ENCODE results near the gene LGALS7.
"Not testable (repeated sequence)": the region's sequence is repeated elsewhere in the genome, so short reads cannot be mapped to it uniquely, and the experiment has no call there.

The LGALS7 gene

DNA sequence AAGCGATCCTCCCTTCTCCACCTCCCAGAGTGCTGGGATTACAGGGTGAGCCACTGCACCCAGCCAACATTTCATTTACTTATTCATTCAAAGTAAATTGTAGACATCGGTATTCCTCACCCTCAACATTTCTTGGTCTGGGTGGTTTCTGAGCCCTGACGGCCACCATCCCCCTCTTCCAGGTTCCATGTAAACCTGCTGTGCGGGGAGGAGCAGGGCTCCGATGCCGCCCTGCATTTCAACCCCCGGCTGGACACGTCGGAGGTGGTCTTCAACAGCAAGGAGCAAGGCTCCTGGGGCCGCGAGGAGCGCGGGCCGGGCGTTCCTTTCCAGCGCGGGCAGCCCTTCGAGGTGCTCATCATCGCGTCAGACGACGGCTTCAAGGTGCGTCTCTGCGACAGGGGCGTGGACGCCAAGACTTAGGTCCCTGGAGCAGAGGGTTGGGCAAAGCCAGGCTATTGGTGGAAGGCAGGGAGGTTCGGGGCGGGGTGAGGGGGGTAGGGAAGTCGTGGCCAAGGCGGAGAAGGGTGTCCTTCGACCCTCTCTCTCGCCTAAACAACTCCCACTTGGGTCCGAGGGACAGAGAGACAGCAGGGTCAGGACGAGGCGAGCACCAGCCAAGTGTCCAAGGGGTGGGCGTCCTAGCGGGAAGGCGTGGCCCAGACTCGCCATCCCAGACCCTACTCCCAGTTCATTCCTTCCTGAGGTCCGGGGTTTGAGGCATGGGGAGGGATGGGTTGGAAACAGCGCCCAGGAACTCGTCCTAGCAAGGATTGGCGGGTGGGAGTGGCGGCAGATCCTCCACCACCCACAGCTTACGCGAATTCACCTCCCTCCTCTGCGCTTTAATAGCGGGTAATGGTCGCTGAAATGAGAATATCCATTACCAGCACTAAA is 17.4 kb upstream of the LGALS7 start:
- H3K36me3 Mint-ChIP-seq; H3K27me3 Mint-ChIP-seq; H3K9me3 Mint-ChIP-seq (ENCODE audit: low read depth); H3K27ac Mint-ChIP-seq; H3K4me3 Mint-ChIP-seq; H3K4me1 Mint-ChIP-seq (ENCODE audit: low read depth): not testable (repeated sequence)

- H3K27ac Mint-ChIP-seq: no peak within 1 kb of the TSS
These were observed 15.3 kb upstream of the LGALS7 start, which contains the start of gene LGALS7B for GRCh38 chr19:38788478-38789243. LGALS7B (plus strand) TSS chr19:38789200; CDS start chr19:38789227, 27 bp downstream.

DNA sequence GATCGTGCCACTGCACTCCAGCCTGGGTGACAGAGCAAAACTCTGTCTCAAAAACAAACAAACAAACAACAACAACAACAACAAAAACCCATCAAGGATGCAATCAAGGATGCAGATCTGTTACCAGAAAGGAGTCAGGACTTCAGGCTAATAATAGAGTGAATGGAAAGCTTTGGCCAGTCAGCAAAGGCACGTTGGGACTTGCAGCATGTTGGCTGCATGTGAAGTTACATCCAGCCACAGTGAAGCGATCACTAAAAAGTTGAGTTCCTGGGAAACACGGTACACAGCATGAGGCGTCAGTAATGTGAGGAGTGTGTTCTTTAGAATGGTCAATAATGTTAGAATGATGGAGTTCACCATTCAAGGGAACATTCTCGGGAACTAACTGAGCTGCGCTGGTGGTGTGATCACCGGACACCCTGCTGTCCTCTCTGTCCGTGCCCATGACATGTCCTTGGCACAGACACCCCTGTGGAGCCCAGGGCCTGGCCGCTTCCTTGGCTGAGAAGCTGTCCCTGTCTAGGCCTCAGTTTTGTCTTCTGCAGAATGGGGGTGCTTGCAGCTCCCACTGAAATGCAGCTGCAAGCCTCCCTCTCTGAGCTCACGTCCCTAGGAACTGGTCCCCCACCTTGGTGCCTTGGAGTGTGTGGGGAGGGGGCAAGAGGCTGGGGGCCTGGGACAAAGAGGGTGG is 13.4 kb upstream of the LGALS7 start:
- H3K9me3 Mint-ChIP-seq (ENCODE audit: low read depth): no peaks in the 10 kb centered on the region
- H3K4me1 Mint-ChIP-seq (ENCODE audit: low read depth): no peaks in the 10 kb centered on the region
- no peak overlapping the region for H3K27ac Mint-ChIP-seq
- H3K27me3 Mint-ChIP-seq: no peaks in the 10 kb centered on the region
- no peaks in the 10 kb centered on the region for H3K36me3 Mint-ChIP-seq
- no peak overlapping the region for H3K4me3 Mint-ChIP-seq

More at GRCh38 chr19:38788478-38789243, 15.3 kb upstream of the LGALS7 start, which contains the start of gene LGALS7B:
- Mint-ChIP-seq H3K4me3 (no peak within 1 kb of the TSS), H3K27me3 (no peaks in the 10 kb centered on the region), H3K36me3 (no peaks in the 10 kb centered on the region), H3K9me3 (ENCODE audit: low read depth) (no peaks in the 10 kb centered on the region), H3K4me1 (ENCODE audit: low read depth) (peaks cover 3% of the 10 kb centered on the region)

DNA sequence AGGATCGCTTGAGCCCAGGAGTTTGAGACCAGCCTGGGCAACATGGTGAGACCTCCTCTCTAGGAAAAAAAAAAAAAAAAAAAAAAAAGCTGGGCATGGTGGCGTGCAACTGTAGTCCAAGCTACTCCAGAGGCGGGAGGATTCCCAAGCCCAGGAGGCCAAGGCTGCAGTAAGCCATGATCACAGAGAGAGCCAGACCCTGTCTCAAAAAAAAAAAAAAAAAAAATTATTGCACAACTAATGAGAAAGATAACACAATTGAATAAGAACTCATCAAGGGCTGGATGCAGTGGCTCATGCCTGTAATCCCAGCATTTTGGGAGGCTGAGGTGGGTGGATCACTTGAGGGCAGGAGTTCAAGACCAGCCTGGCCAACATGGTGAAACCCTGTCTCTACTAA is 12.7 kb upstream of the LGALS7 start:
- not testable (repeated sequence) for H3K36me3 Mint-ChIP-seq; H3K27ac Mint-ChIP-seq; H3K27me3 Mint-ChIP-seq; H3K9me3 Mint-ChIP-seq (ENCODE audit: low read depth); H3K4me1 Mint-ChIP-seq (ENCODE audit: low read depth); H3K4me3 Mint-ChIP-seq

DNA sequence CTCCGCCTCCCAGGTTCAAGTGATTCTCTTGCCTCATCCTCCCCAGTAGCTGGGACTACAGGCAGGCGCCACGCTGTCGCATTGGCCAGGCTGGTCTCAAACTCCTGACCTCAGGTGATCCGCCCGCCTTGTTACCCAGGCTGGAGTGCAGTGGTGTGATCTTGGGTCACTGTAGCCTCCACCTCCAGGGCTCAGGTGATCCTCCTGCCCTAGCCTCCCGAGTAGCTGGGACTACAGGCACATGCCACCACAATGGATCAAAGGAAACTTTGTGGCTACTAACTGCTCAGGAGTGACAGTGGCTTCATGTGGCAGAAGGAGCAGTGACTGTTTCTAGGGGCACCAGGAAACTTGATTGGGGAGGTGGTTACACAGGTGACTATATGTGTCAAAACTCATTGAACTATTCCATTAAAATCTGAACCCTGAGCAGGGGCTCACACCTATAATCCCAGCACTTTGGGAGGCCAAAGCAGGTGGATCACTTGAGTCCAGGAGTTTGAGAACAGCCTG is 11.9 kb upstream of the LGALS7 start:
- Mint-ChIP-seq H3K27ac (no peak overlapping the region), H3K27me3 (no peaks in the 10 kb centered on the region), H3K4me1 (ENCODE audit: low read depth) (no peaks in the 10 kb centered on the region), H3K36me3 (no peaks in the 10 kb centered on the region), H3K9me3 (ENCODE audit: low read depth) (no peaks in the 10 kb centered on the region), H3K4me3 (no peak overlapping the region)

- Mint-ChIP-seq H3K4me1 (ENCODE audit: low read depth) (no peaks in the 10 kb centered on the region), H3K27ac (no peak overlapping the region), H3K4me3 (no peak overlapping the region), H3K9me3 (ENCODE audit: low read depth) (no peaks in the 10 kb centered on the region), H3K27me3 (no peaks in the 10 kb centered on the region), H3K36me3 (no peaks in the 10 kb centered on the region)
These were observed 10.9 kb upstream of the LGALS7 start for GRCh38 chr19:38784224-38784623.

DNA sequence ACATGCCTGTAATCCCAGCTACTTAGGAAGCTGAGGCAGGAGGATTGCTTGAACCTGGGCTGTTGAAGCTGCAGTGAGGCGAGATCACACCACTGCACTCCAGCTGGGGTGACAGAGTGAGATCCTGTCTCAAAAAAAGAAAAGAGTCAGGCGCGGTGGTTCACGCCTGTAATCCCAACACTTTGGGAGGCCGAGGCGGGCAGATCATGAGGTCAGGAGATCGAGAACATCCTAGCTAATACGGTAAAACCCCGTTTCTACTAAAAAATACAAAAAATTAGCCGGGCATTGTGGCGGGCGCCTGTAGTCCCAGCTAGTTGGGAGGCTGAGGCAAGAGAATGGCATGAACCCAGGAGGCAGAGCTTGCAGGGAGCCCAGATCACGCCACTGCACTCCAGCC is 8.9 kb upstream of the LGALS7 start:
- not testable (repeated sequence) for H3K4me3 Mint-ChIP-seq; H3K36me3 Mint-ChIP-seq; H3K27me3 Mint-ChIP-seq; H3K27ac Mint-ChIP-seq; H3K9me3 Mint-ChIP-seq (ENCODE audit: low read depth); H3K4me1 Mint-ChIP-seq (ENCODE audit: low read depth)

- Mint-ChIP-seq H3K9me3 (ENCODE audit: low read depth) (no peaks in the 10 kb centered on the region), H3K27me3 (no peaks in the 10 kb centered on the region), H3K27ac (no peak overlapping the region), H3K4me3 (no peak overlapping the region), H3K36me3 (no peaks in the 10 kb centered on the region), H3K4me1 (ENCODE audit: low read depth) (no peaks in the 10 kb centered on the region)
These were observed 7.7 kb upstream of the LGALS7 start for GRCh38 chr19:38781058-38781457.

DNA sequence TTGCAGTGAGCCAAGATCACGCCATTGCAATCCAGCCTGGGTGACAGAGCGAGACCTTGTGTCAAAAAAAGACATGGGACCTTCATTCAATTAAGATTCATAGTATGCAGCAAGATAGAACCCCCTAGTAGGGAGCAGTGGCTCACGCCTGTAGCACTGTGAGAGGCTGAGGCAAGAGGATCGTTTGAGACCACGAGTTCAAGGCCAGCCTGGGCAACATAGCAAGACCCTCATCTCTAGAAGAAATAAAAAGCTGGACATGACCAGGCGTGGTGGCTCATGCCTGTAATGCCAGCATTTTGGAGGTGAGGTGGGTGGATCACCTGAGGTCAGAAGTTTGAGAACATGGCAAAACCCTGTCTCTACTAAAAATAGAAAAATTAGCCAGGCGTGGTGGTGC is 7.1 kb upstream of the LGALS7 start:
- Mint-ChIP-seq H3K9me3 (ENCODE audit: low read depth) (no peaks in the 10 kb centered on the region), H3K4me1 (ENCODE audit: low read depth) (no peaks in the 10 kb centered on the region), H3K27me3 (no peaks in the 10 kb centered on the region), H3K27ac (no peak overlapping the region), H3K4me3 (no peak overlapping the region), H3K36me3 (no peaks in the 10 kb centered on the region)

DNA sequence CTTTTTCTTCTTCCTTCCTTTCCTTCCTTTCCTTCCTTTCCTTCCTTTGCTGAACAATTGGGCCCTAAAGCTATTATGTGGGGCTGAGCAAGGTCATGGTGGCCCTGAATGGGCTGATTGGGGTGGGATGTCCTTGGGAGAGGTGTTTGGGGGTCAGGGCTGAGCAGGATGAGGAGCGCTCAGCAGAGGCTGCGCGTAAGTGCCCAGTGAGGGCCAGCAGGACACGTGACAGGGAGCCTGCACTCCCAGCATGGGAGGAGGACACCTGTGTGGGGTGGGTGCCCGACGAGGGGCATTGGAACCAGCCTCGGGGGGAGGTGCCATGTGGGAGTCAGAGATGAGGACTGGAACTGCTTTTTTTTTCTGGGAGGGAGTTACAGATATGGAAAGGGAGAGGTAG is 5.4 kb upstream of the LGALS7 start:
- H3K27ac Mint-ChIP-seq: no peak overlapping the region
- H3K27me3 Mint-ChIP-seq: no peaks in the 10 kb centered on the region
- H3K36me3 Mint-ChIP-seq: no peaks in the 10 kb centered on the region
- H3K9me3 Mint-ChIP-seq (ENCODE audit: low read depth): no peaks in the 10 kb centered on the region
- H3K4me3 Mint-ChIP-seq: no peak overlapping the region
- no peaks in the 10 kb centered on the region for H3K4me1 Mint-ChIP-seq (ENCODE audit: low read depth)

DNA sequence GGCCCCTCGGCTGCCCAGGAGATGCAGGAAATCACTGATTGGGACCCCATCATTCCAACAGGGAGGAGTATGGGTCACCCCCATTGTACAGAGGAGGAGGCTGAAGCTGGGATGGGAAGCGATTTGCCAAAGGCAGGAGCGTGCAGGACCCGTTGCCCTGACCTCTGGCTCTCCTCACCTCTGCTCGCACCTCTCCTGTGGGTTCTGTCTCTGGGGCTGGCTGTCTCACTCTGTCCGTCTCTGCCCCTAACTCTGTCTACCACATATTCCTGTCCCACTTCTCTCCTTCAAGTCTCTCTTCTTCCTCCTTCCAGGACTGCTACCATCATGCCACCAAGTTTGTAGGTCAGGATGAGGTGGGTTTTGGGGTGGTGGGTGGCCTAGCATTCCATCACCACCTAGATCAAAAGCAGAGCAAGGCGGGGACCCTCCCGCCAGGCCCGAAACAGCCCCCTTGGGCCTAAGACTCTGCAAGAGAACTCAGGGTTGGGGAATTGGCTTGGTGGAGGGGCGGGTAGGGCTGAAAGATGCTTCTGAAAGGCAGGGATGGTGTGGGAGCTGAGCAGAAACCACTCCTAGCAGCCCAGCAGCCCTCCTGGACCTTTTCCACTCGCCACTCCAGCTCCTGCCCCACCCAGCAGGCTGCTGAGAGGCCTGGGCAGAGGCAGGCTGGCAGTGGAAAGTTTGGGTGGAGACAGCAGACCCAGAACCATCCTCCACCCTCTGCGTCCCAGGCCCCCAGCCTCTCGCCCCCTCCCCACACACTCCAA is 1.0 kb upstream of the LGALS7 start:
- Mint-ChIP-seq H3K4me3 (no peak overlapping the region), H3K4me1 (ENCODE audit: low read depth) (peaks cover 1% of the 10 kb centered on the region), H3K9me3 (ENCODE audit: low read depth) (no peaks in the 10 kb centered on the region), H3K27me3 (no peaks in the 10 kb centered on the region), H3K36me3 (no peaks in the 10 kb centered on the region), H3K27ac (no peak overlapping the region)

- H3K27me3 Mint-ChIP-seq; H3K9me3 Mint-ChIP-seq (ENCODE audit: low read depth); H3K4me3 Mint-ChIP-seq; H3K27ac Mint-ChIP-seq; H3K4me1 Mint-ChIP-seq (ENCODE audit: low read depth); H3K36me3 Mint-ChIP-seq: not testable (repeated sequence)
These were observed 1.7 kb downstream of the LGALS7 start for GRCh38 chr19:38771569-38771968.

DNA sequence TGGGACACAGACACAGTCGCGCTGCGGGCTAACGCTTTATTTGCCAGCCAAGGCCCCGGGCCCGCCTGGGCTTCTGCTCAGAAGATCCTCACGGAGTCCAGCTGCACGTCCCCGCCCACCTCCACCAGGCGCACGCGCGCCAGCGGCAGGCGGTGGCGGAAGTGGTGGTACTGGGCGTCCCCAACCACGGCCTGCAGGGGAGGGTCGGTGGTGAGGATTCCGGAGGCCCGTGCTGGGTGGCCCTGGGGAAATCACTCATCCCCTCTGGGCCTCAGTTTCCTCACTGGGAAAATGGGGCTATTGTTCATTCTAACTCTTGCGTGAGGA is 2.4 kb downstream of the LGALS7 start:
- H3K27me3 Mint-ChIP-seq; H3K4me3 Mint-ChIP-seq; H3K9me3 Mint-ChIP-seq (ENCODE audit: low read depth); H3K36me3 Mint-ChIP-seq; H3K4me1 Mint-ChIP-seq (ENCODE audit: low read depth); H3K27ac Mint-ChIP-seq: not testable (repeated sequence)

GRCh38 chr19:38770228-38770948 is 2.9 kb downstream of the LGALS7 start:
- H3K27me3 Mint-ChIP-seq; H3K27ac Mint-ChIP-seq; H3K9me3 Mint-ChIP-seq (ENCODE audit: low read depth); H3K4me1 Mint-ChIP-seq (ENCODE audit: low read depth); H3K4me3 Mint-ChIP-seq; H3K36me3 Mint-ChIP-seq: not testable (repeated sequence)

All from activated naive CD8-positive, alpha-beta T cell (primary cell).